ENCODE data around the gene KIRREL3.

The KIRREL3 gene

GRCh38 chr11:126751242-126751641, 249.3 kb downstream of the KIRREL3 start:
- H3K23ac ChIP-seq (ENCODE audit: low read length), result no peak overlapping the region
- H2BK15ac ChIP-seq (replicated peaks; ENCODE audit: low read depth), result no peak overlapping the region
- no peak overlapping the region for H3K18ac ChIP-seq (ENCODE audit: low read length)
- no peak overlapping the region for H3K4me3 ChIP-seq (ENCODE audit: low read length)
- H4K8ac ChIP-seq (ENCODE audit: low read depth, low read length), result no peak overlapping the region
- no peak for DNase-seq
- H2AK5ac ChIP-seq (ENCODE audit: low read length), result no peak overlapping the region
- H2BK120ac ChIP-seq (ENCODE audit: low read depth, low read length), result no peak overlapping the region
- H3K56ac ChIP-seq (ENCODE audit: low read length), result no peak overlapping the region
- H3K79me1 ChIP-seq (ENCODE audit: low read length), result no peaks in the 10 kb centered on the region
- H2BK5ac ChIP-seq (ENCODE audit: low read length), result no peak overlapping the region
- no peaks in the 10 kb centered on the region for H3K79me2 ChIP-seq (ENCODE audit: control insufficient read depth, insufficient read depth, low read length)
- H3K4ac ChIP-seq (ENCODE audit: low read depth, low read length), result no peak overlapping the region
- no CpG with 5 or more reads among the region's 4 CpGs for WGBS (ENCODE audit: extremely low coverage, insufficient coverage, low lambda C conversion rate)
- no peak overlapping the region for H3K27ac ChIP-seq (ENCODE audit: low read depth, low read length)
- no peaks in the 10 kb centered on the region for H3K4me1 ChIP-seq (ENCODE audit: control insufficient read depth, low read depth, low read length)
- no peaks in the 10 kb centered on the region for H3K27me3 ChIP-seq (ENCODE audit: insufficient read depth, low read length, poor library complexity)
- H3K9ac ChIP-seq (ENCODE audit: low read length), result no peak overlapping the region
- H3K36me3 ChIP-seq (ENCODE audit: control insufficient read depth, insufficient read depth, low read length), result no peaks in the 10 kb centered on the region
- no peak overlapping the region for H3K4me2 ChIP-seq (ENCODE audit: low read length)
- no peak overlapping the region for H4K5ac ChIP-seq (ENCODE audit: low read length)

DNA sequence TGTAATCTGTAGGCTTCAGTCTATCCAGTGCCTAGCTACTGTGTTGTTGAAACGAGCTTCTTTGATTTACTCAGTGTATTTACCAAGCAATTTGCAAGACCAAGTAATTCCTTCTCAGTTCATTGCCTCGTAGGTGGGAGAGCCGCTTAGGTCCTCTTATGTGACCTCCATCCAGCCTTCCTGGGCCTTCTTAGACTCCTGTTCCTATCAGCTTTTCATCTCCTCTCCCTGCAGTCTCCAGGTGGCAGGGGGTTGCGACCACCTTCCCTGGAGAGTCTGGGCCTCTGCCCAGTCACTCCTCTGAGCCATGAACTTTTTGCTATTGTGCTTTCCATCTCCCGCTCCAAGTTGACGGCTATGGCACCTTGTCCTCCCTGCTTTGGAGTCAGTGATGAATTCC, 251.8 kb downstream of the KIRREL3 start:
- Histone ChIP-seq H3K56ac (ENCODE audit: low read length) (no peak overlapping the region), H2BK15ac (replicated peaks; ENCODE audit: low read depth) (no peak overlapping the region), H2BK5ac (ENCODE audit: low read length) (no peak overlapping the region), H3K4ac (ENCODE audit: low read depth, low read length) (no peak overlapping the region), H2BK120ac (ENCODE audit: low read depth, low read length) (no peak overlapping the region), H3K27me3 (ENCODE audit: insufficient read depth, low read length, poor library complexity) (no peaks in the 10 kb centered on the region), H3K79me2 (ENCODE audit: control insufficient read depth, insufficient read depth, low read length) (no peaks in the 10 kb centered on the region), H3K23ac (ENCODE audit: low read length) (no peak overlapping the region), H4K8ac (ENCODE audit: low read depth, low read length) (no peak overlapping the region), H3K4me2 (ENCODE audit: low read length) (no peak overlapping the region), H3K4me1 (ENCODE audit: control insufficient read depth, low read depth, low read length) (no peaks in the 10 kb centered on the region), H4K5ac (ENCODE audit: low read length) (no peak overlapping the region), H3K27ac (ENCODE audit: low read depth, low read length) (no peak overlapping the region), H3K36me3 (ENCODE audit: control insufficient read depth, insufficient read depth, low read length) (no peaks in the 10 kb centered on the region), H2AK5ac (ENCODE audit: low read length) (no peak overlapping the region), H3K18ac (ENCODE audit: low read length) (no peak overlapping the region), H3K9ac (ENCODE audit: low read length) (no peak overlapping the region), H3K79me1 (ENCODE audit: low read length) (no peaks in the 10 kb centered on the region), H3K4me3 (ENCODE audit: low read length) (no peak overlapping the region)
- WGBS (ENCODE audit: extremely low coverage, insufficient coverage, low lambda C conversion rate), result no CpG with 5 or more reads among the region's 6 CpGs
- DNase-seq, result no peak

GRCh38 chr11:126748100-126748791, 252.3 kb downstream of the KIRREL3 start:
- no peaks in the 10 kb centered on the region for H3K4me1 ChIP-seq (ENCODE audit: control insufficient read depth, low read depth, low read length)
- no peak overlapping the region for H3K4me2 ChIP-seq (ENCODE audit: low read length)
- no peak overlapping the region for H3K4me3 ChIP-seq (ENCODE audit: low read length)
- WGBS (ENCODE audit: extremely low coverage, insufficient coverage, low lambda C conversion rate), result no CpG with 5 or more reads among the region's 17 CpGs
- no peak overlapping the region for H2BK5ac ChIP-seq (ENCODE audit: low read length)
- H2AK5ac ChIP-seq (ENCODE audit: low read length), result no peak overlapping the region
- H3K27me3 ChIP-seq (ENCODE audit: insufficient read depth, low read length, poor library complexity), result no peaks in the 10 kb centered on the region
- no peak overlapping the region for H4K8ac ChIP-seq (ENCODE audit: low read depth, low read length)
- no peak overlapping the region for H3K56ac ChIP-seq (ENCODE audit: low read length)
- no peak overlapping the region for H2BK120ac ChIP-seq (ENCODE audit: low read depth, low read length)
- H4K5ac ChIP-seq (ENCODE audit: low read length), result no peak overlapping the region
- H3K4ac ChIP-seq (ENCODE audit: low read depth, low read length), result no peak overlapping the region
- DNase-seq, result no peak
- H3K23ac ChIP-seq (ENCODE audit: low read length), result no peak overlapping the region
- H3K36me3 ChIP-seq (ENCODE audit: control insufficient read depth, insufficient read depth, low read length), result no peaks in the 10 kb centered on the region
- no peak overlapping the region for H3K18ac ChIP-seq (ENCODE audit: low read length)
- no peaks in the 10 kb centered on the region for H3K79me2 ChIP-seq (ENCODE audit: control insufficient read depth, insufficient read depth, low read length)
- no peaks in the 10 kb centered on the region for H3K79me1 ChIP-seq (ENCODE audit: low read length)
- no peak overlapping the region for H3K27ac ChIP-seq (ENCODE audit: low read depth, low read length)
- H3K9ac ChIP-seq (ENCODE audit: low read length), result no peak overlapping the region
- H2BK15ac ChIP-seq (replicated peaks; ENCODE audit: low read depth), result no peak overlapping the region

GRCh38 chr11:126747315-126747714, 253.3 kb downstream of the KIRREL3 start:
- Histone ChIP-seq H3K79me2 (ENCODE audit: control insufficient read depth, insufficient read depth, low read length) (no peaks in the 10 kb centered on the region), H2BK15ac (replicated peaks; ENCODE audit: low read depth) (no peak overlapping the region), H3K4me2 (ENCODE audit: low read length) (no peak overlapping the region), H4K8ac (ENCODE audit: low read depth, low read length) (no peak overlapping the region), H2BK120ac (ENCODE audit: low read depth, low read length) (no peak overlapping the region), H3K4ac (ENCODE audit: low read depth, low read length) (no peak overlapping the region), H3K9ac (ENCODE audit: low read length) (no peak overlapping the region), H3K56ac (ENCODE audit: low read length) (no peak overlapping the region), H3K4me3 (ENCODE audit: low read length) (no peak overlapping the region), H2BK5ac (ENCODE audit: low read length) (no peak overlapping the region), H3K27ac (ENCODE audit: low read depth, low read length) (no peak overlapping the region), H2AK5ac (ENCODE audit: low read length) (no peak overlapping the region), H3K18ac (ENCODE audit: low read length) (no peak overlapping the region), H3K36me3 (ENCODE audit: control insufficient read depth, insufficient read depth, low read length) (no peaks in the 10 kb centered on the region), H4K5ac (ENCODE audit: low read length) (no peak overlapping the region), H3K79me1 (ENCODE audit: low read length) (no peaks in the 10 kb centered on the region), H3K23ac (ENCODE audit: low read length) (no peak overlapping the region), H3K27me3 (ENCODE audit: insufficient read depth, low read length, poor library complexity) (no peaks in the 10 kb centered on the region), H3K4me1 (ENCODE audit: control insufficient read depth, low read depth, low read length) (no peaks in the 10 kb centered on the region)
- DNase-seq, result no peak
- WGBS (ENCODE audit: extremely low coverage, insufficient coverage, low lambda C conversion rate), result no CpG with 5 or more reads among the region's 9 CpGs

GRCh38 chr11:126746443-126746842, 254.1 kb downstream of the KIRREL3 start:
- Histone ChIP-seq H3K56ac (ENCODE audit: low read length) (no peak overlapping the region), H4K8ac (ENCODE audit: low read depth, low read length) (no peak overlapping the region), H4K5ac (ENCODE audit: low read length) (no peak overlapping the region), H3K9ac (ENCODE audit: low read length) (no peak overlapping the region), H3K4me2 (ENCODE audit: low read length) (no peak overlapping the region), H3K79me1 (ENCODE audit: low read length) (no peaks in the 10 kb centered on the region), H2BK120ac (ENCODE audit: low read depth, low read length) (no peak overlapping the region), H2AK5ac (ENCODE audit: low read length) (no peak overlapping the region), H3K4me3 (ENCODE audit: low read length) (no peak overlapping the region), H3K36me3 (ENCODE audit: control insufficient read depth, insufficient read depth, low read length) (no peaks in the 10 kb centered on the region), H3K23ac (ENCODE audit: low read length) (no peak overlapping the region), H2BK15ac (replicated peaks; ENCODE audit: low read depth) (no peak overlapping the region), H3K79me2 (ENCODE audit: control insufficient read depth, insufficient read depth, low read length) (no peaks in the 10 kb centered on the region), H2BK5ac (ENCODE audit: low read length) (no peak overlapping the region), H3K27me3 (ENCODE audit: insufficient read depth, low read length, poor library complexity) (no peaks in the 10 kb centered on the region), H3K4me1 (ENCODE audit: control insufficient read depth, low read depth, low read length) (no peaks in the 10 kb centered on the region), H3K27ac (ENCODE audit: low read depth, low read length) (no peak overlapping the region), H3K4ac (ENCODE audit: low read depth, low read length) (no peak overlapping the region), H3K18ac (ENCODE audit: low read length) (no peak overlapping the region)
- no peak for DNase-seq
- no CpG with 5 or more reads among the region's 4 CpGs for WGBS (ENCODE audit: extremely low coverage, insufficient coverage, low lambda C conversion rate)

DNA sequence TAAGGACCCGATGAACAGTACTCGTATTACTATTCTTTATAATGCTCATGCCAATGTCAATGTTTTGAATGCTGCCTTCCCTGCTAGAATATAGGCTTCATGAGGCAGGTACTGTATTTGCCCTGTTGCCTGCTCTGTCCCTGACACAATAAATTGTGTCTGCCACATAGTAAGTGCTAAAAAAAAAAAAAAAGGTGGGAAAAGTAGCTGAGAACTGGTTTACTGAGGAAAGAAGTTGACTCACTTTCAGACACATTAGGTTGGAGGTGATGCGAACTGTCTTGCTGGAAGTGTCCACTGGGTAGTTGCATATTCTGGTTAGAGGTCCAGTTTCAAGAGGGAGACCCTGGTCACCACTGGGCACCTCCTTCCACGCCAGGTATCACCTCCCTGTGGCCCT, 255.9 kb downstream of the KIRREL3 start:
- Histone ChIP-seq H2BK5ac (ENCODE audit: low read length) (no peak overlapping the region), H3K27me3 (ENCODE audit: insufficient read depth, low read length, poor library complexity) (no peaks in the 10 kb centered on the region), H3K23ac (ENCODE audit: low read length) (no peak overlapping the region), H4K8ac (ENCODE audit: low read depth, low read length) (no peak overlapping the region), H3K4me3 (ENCODE audit: low read length) (no peak overlapping the region), H3K56ac (ENCODE audit: low read length) (no peak overlapping the region), H3K4ac (ENCODE audit: low read depth, low read length) (no peak overlapping the region), H3K79me1 (ENCODE audit: low read length) (no peaks in the 10 kb centered on the region), H3K27ac (ENCODE audit: low read depth, low read length) (no peak overlapping the region), H3K18ac (ENCODE audit: low read length) (no peak overlapping the region), H3K4me1 (ENCODE audit: control insufficient read depth, low read depth, low read length) (no peaks in the 10 kb centered on the region), H3K4me2 (ENCODE audit: low read length) (no peak overlapping the region), H3K79me2 (ENCODE audit: control insufficient read depth, insufficient read depth, low read length) (no peaks in the 10 kb centered on the region), H2AK5ac (ENCODE audit: low read length) (no peak overlapping the region), H2BK120ac (ENCODE audit: low read depth, low read length) (no peak overlapping the region), H3K9ac (ENCODE audit: low read length) (no peak overlapping the region), H3K36me3 (ENCODE audit: control insufficient read depth, insufficient read depth, low read length) (no peaks in the 10 kb centered on the region), H4K5ac (ENCODE audit: low read length) (no peak overlapping the region), H2BK15ac (replicated peaks; ENCODE audit: low read depth) (no peak overlapping the region)
- DNase-seq, result no peak
- no CpG with 5 or more reads among the region's 4 CpGs for WGBS (ENCODE audit: extremely low coverage, insufficient coverage, low lambda C conversion rate)
